ENCODE measurements around the gene AP1M1. TPM values are rescaled to one million over a fixed set of nuclear protein-coding genes. Genes with fewer than 3 reads are reported as not detected.

The AP1M1 gene
- total RNA-seq, 4 donors from 2014 or later: 52.0 to 83.0 (median 56.3) TPM

DNA sequence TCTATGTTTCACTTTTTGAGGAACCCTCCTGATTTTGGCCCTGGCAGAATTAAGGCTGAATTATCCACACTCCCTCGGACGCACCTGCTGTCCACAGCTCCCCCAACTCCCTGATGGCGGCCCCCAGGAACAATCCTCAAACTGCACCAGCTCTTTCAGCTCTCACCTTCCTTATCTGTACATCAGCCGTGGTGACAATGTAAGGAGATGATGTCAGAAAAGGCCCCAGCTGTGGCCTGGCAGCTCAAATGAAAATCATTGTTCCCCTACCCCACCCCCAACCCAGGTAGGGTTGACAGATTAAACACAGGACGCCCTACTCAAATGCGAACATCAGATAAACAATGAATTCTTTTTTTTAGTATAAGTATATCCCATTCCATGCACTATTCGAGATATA lies 91.9 kb downstream of the AP1M1 start:
- no peak for TF ChIP-seq POLR2A (IDR thresholded peaks at IDR 0.05)
- TF ChIP-seq, protein P1, sequence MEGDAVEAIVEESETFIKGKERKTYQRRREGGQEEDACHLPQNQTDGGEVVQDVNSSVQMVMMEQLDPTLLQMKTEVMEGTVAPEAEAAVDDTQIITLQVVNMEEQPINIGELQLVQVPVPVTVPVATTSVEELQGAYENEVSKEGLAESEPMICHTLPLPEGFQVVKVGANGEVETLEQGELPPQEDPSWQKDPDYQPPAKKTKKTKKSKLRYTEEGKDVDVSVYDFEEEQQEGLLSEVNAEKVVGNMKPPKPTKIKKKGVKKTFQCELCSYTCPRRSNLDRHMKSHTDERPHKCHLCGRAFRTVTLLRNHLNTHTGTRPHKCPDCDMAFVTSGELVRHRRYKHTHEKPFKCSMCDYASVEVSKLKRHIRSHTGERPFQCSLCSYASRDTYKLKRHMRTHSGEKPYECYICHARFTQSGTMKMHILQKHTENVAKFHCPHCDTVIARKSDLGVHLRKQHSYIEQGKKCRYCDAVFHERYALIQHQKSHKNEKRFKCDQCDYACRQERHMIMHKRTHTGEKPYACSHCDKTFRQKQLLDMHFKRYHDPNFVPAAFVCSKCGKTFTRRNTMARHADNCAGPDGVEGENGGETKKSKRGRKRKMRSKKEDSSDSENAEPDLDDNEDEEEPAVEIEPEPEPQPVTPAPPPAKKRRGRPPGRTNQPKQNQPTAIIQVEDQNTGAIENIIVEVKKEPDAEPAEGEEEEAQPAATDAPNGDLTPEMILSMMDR (IDR thresholded peaks at IDR 0.05): no peak
- H3K36me3 ChIP-seq: no peaks in the 10 kb centered on the region
- no peaks in the 10 kb centered on the region for H3K27me3 ChIP-seq
- H3K4me1 ChIP-seq: peaks cover 16 to 24% of the 10 kb centered on the region in 2 donors
- no peaks in the 10 kb centered on the region for H3K9me3 ChIP-seq
- no peak for DNase-seq
- intact Hi-C loops (cut with DNase I): no loop called here
- no peak overlapping the region for H3K4me3 ChIP-seq (replicated peaks in 1 of 3)
- H3K27ac ChIP-seq: no peak overlapping the region
- 82 to 83% methylated on average over 7 of the region's 7 CpGs for WGBS, 2 donors

DNA sequence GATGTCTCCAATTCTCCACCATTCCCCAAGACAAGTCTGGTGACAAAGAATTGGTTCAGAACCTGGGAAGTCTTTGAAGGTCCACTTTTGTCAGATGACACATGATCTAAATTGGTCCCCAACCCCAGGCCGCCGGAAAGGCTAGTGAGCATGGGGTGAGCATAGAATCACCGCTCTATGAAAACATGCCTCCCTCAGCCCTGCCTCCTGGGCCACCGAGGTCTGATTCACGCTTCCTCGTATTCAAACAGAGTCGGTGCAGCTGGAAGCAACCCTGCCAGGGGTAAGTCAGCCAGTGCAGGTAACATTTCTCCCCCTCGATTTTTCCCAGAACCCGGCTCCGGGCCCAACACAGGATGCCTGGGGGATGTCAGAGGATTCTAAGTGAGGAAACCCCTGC lies 93.0 kb downstream of the AP1M1 start:
- no peaks in the 10 kb centered on the region for H3K27me3 ChIP-seq
- intact Hi-C loops (cut with DNase I): no loop called here
- DNase-seq: no peak
- no peak overlapping the region for H3K4me3 ChIP-seq (replicated peaks in 1 of 3)
- WGBS, 2 donors: 76 to 88% methylated on average over 10 of the region's 10 CpGs
- TF ChIP-seq, protein P1 (IDR thresholded peaks at IDR 0.05): no peak
- TF ChIP-seq POLR2A (IDR thresholded peaks at IDR 0.05): no peak
- no peaks in the 10 kb centered on the region for H3K36me3 ChIP-seq
- peaks cover 16 to 20% of the 10 kb centered on the region in 2 donors for H3K4me1 ChIP-seq
- H3K9me3 ChIP-seq: no peaks in the 10 kb centered on the region
- peak overlapping the region in 2 of 3 donors; percentile 28 to 38 for H3K27ac ChIP-seq

DNA sequence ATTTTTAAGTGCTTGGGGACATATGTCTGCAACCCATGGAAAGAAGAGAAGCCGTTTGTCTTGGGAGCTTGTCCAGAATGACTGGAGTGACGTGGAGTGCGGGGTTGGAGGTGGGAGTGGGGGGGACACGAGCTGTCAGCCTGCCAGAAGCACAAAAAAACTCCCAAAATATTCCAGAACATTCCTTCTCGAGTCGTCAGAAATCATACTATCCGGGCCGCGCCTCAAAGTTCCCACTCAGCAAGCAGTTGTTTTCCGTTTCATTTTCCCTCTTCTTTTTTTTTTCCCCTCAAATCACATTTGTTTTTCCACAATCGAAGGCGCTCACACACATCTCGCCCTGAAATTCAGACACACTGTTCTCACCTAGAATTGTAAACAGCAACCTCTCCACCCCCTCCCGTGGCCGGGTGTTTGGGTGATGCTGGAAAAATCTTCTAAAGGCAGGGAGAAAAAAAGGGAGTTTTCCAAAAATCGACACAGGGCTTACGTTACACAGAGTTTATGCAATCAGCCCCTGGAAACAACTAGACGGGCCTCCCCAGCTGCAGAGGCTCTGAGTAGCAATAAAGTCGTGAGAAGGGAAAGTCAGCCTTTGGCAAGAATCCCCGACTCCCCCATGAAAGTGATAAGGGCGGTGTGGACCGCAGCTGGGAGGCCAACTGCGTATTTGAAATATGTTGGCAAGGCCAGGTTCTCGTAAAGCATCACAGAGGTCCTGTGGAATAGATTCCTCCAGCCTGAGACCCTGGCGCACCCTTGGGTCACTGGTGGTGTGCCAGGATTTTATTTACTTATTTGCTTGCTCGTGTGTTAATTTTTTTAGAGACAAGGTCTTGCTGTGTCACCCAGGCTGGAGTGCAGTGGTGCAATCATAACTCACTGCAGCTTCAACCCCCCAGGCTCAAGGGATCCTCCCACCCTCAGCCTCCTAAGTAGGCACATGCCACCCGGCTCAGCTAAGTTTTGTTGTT lies 95.7 kb downstream of the AP1M1 start:
- TF ChIP-seq POLR2A (IDR thresholded peaks at IDR 0.05): no peak
- TF ChIP-seq, protein P1 (IDR thresholded peaks at IDR 0.05): no peak
- H3K27me3 ChIP-seq: no peaks in the 10 kb centered on the region
- 37 to 40% methylated on average over 27 of the region's 27 CpGs for WGBS, 2 donors
- no peaks in the 10 kb centered on the region for H3K9me3 ChIP-seq
- DNase-seq: peak; percentile 16 to 21
- no peak overlapping the region for H3K4me3 ChIP-seq (replicated peaks in 1 of 3)
- intact Hi-C loops (cut with DNase I): no loop called here
- H3K4me1 ChIP-seq: peaks cover 7 to 10% of the 10 kb centered on the region in 2 donors
- H3K27ac ChIP-seq: peak overlapping the region; percentile 71 to 83 (median 77)
- H3K36me3 ChIP-seq: no peaks in the 10 kb centered on the region

DNA sequence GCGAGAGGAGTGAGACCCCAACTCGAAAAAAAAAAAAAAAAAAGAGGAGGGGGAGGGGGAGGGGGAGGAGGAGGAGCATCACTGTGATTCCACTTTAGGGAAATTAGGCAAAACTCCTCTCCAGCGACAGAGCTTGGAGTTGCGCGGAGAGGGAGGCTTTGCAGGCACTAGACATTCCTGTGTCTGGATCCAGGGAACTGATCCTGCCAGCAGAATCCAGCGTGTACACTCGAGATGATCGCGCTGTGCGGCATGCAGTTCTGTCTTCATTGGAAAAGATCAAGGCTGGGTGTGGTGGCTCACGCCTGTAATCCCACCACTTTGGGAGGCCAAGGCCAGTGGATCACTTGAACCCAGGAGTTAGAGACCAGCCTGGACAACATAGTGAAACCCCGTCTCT lies 97.3 kb downstream of the AP1M1 start:
- no peak for DNase-seq
- WGBS, 2 donors: 60 to 63% methylated on average over 12 of the region's 12 CpGs
- Histone ChIP-seq H3K4me1 (peaks cover 7 to 10% of the 10 kb centered on the region in 2 donors), H3K27me3 (no peaks in the 10 kb centered on the region), H3K4me3 (replicated peaks in 1 of 3) (no peak overlapping the region), H3K36me3 (no peaks in the 10 kb centered on the region), H3K27ac (no peak overlapping the region), H3K9me3 (no peaks in the 10 kb centered on the region)
- intact Hi-C loops (cut with DNase I): no loop called here
- no peak for TF ChIP-seq POLR2A (IDR thresholded peaks at IDR 0.05)

Small RNA genes lying within 50 kb of the gene (small RNA-seq; reads per million reads assigned to genes)
- not detected for gene RF00017

Other genes starting within 250 kb of the AP1M1 start
- gene OR10H4, start 248.9 kb upstream of the AP1M1 start, total RNA-seq: not detected
- 100 to 1,000 TPM; 101 to 296 (median 151) TPM for gene TPM4, start 121.4 kb upstream of the AP1M1 start, total RNA-seq
- gene RAB8A, start 86.0 kb upstream of the AP1M1 start, total RNA-seq: 10 to 100 TPM; 40.2 to 65.6 (median 51.5) TPM
- gene HSH2D, start 54.2 kb upstream of the AP1M1 start, total RNA-seq: 1 to 10 TPM in 3 of 4 donors, under 1 TPM in 1; 0.94 to 4.6 (median 2.5) TPM
- gene CIB3, start 24.4 kb upstream of the AP1M1 start, total RNA-seq: not detected
- gene FAM32A, start 12.5 kb upstream of the AP1M1 start, total RNA-seq: 10 to 100 TPM; 67.9 to 93.9 (median 87.9) TPM
- 10 to 100 TPM in 3 of 4 donors, 1 to 10 TPM in 1; 9.1 to 15.9 (median 14.0) TPM for gene KLF2, start 126.9 kb downstream of the AP1M1 start, total RNA-seq

Measured in thyroid gland (tissue), 4 donors.